ENCODE results near the gene PSMC1.

GRCh38 chr14:90228478-90228877 lies 27.9 kb upstream of the PSMC1 start:
- TF ChIP-seq CTCF (IDR thresholded peaks at IDR 0.05; ENCODE audit: insufficient read depth, low read length) (no peak), POLR2AphosphoS5 (IDR thresholded peaks at IDR 0.05; ENCODE audit: low read depth) (no peak), SPI1 (IDR thresholded peaks at IDR 0.05; ENCODE audit: borderline replicate concordance, low read depth) (no peak), GABPA (IDR thresholded peaks at IDR 0.05; ENCODE audit: low read depth) (no peak)
- TF ChIP-seq, protein P1, sequence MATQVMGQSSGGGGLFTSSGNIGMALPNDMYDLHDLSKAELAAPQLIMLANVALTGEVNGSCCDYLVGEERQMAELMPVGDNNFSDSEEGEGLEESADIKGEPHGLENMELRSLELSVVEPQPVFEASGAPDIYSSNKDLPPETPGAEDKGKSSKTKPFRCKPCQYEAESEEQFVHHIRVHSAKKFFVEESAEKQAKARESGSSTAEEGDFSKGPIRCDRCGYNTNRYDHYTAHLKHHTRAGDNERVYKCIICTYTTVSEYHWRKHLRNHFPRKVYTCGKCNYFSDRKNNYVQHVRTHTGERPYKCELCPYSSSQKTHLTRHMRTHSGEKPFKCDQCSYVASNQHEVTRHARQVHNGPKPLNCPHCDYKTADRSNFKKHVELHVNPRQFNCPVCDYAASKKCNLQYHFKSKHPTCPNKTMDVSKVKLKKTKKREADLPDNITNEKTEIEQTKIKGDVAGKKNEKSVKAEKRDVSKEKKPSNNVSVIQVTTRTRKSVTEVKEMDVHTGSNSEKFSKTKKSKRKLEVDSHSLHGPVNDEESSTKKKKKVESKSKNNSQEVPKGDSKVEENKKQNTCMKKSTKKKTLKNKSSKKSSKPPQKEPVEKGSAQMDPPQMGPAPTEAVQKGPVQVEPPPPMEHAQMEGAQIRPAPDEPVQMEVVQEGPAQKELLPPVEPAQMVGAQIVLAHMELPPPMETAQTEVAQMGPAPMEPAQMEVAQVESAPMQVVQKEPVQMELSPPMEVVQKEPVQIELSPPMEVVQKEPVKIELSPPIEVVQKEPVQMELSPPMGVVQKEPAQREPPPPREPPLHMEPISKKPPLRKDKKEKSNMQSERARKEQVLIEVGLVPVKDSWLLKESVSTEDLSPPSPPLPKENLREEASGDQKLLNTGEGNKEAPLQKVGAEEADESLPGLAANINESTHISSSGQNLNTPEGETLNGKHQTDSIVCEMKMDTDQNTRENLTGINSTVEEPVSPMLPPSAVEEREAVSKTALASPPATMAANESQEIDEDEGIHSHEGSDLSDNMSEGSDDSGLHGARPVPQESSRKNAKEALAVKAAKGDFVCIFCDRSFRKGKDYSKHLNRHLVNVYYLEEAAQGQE (IDR thresholded peaks at IDR 0.05; ENCODE audit: insufficient replicate concordance, low read depth), result no peak
